Loucy (cell line): ENCODE data around the gene LCN12.

Source experiments
- CTCF ChIP-seq: fragments of 200-600 bp; sonication (generic); conservative IDR thresholded peaks from 2 replicates; pipeline ENCODE4 v1.5.1; 2014; ENCODE audit warnings: mild to moderate bottlenecking, antibody characterized with exemption, low read length
- EZH2phosphoT487 ChIP-seq: fragments of 200-600 bp; IDR thresholded peaks from 2 replicates; pipeline ENCODE4 v1.6.1; 2018; ENCODE audit warnings: antibody characterized with exemption, mild to moderate bottlenecking, moderate library complexity, borderline replicate concordance

- TF ChIP-seq CTCF: no peak
- no peak for TF ChIP-seq EZH2phosphoT487
Measured at GRCh38 chr9:136962163-136962562, 10.1 kb downstream of the LCN12 start.
